Neural progenitor cell (in vitro differentiated cells): ENCODE data around the gene DDX59.

ENCODE experiments used
- CTCF ChIP-seq: fragments of 200-600 bp; sonication (generic); IDR thresholded peaks from 2 replicates; pipeline ENCODE4 v1.5.1; 2017; ENCODE audit warnings: antibody characterized with exemption, mild to moderate bottlenecking
- EZH2 ChIP-seq: fragments of 200-600 bp; sonication (generic); IDR thresholded peaks from 2 replicates; pipeline ENCODE4 v1.6.1; 2017; ENCODE audit warnings: antibody characterized with exemption, mild to moderate bottlenecking, moderate library complexity
- EZH2phosphoT487 ChIP-seq: fragments of 200-600 bp; sonication (generic); IDR thresholded peaks from 2 replicates; pipeline ENCODE4 v1.6.1; 2017; ENCODE audit warnings: antibody characterized with exemption

- no peak for TF ChIP-seq CTCF
- TF ChIP-seq EZH2phosphoT487 = no peak
- no peak for TF ChIP-seq EZH2
Observed at GRCh38 chr1:200652378-200652777, 17.3 kb downstream of the DDX59 start.
